Kidney tubule cell (primary cell): ENCODE measurements around the gene LIN28A.

Experiments
- DNase-seq: peaks from one replicate; pipeline ENCODE4 v3.0.0-alpha.2; 2018; ENCODE audit warnings: low spot score

The LIN28A gene

DNA sequence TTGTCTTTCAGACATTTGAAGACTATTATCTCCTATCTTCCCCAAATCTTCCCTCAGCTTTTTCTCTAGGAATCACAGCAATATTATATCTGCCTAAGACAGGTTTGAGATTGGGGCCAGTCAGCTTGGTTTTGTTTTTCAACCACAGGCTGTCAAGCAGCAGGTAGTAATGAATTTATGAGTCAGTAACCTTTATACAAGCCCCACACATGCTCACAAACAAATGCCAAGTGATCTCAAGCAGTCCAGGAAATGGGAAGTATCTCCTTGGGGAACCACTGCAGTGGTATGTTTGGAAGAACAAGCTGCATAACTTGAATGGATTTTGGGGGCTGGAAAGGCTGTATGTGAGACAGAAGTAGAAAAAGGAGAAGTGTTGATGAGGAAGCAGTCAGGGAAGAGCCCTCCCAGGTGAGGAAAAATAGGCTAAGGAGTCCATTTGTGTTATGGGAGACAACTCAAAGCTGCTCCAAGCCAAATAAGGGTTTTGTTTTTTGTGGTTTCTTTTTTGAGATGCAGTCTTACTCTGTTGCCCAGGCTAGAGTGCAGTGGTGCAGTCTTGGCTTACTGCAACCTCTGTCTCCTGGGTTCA lies 23.6 kb downstream of the LIN28A start:
- peak; percentile 64 for DNase-seq

GRCh38 chr1:26438041-26438440 lies 27.4 kb downstream of the LIN28A start:
- no peak for DNase-seq

GRCh38 chr1:26440259-26440658 lies 29.6 kb downstream of the LIN28A start:
- no peak for DNase-seq

- DNase-seq: no peak
These were observed 39.3 kb downstream of the LIN28A start for GRCh38 chr1:26449868-26450267.

DNA sequence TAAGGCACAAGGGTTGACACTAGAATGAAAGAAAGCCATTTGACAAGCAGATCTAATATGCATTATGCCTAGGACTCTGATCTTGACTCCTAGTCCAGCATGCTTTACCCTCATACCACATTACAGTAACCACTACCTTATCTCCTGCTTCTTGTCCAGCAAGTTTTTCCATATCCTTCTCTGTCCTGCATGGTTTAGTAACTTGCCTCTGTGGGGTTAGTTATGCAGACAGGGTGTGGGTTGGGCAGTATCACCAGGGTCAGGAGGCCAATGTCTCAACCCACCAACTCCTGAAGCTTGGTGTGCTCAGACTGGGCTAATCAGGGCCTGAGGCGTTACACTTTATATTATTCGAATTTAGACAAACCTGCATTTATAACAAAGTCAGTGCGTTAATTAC lies 40.3 kb downstream of the LIN28A start:
- no peak for DNase-seq

GRCh38 chr1:26452459-26453183 lies 42.0 kb downstream of the LIN28A start:
- no peak for DNase-seq

DNA sequence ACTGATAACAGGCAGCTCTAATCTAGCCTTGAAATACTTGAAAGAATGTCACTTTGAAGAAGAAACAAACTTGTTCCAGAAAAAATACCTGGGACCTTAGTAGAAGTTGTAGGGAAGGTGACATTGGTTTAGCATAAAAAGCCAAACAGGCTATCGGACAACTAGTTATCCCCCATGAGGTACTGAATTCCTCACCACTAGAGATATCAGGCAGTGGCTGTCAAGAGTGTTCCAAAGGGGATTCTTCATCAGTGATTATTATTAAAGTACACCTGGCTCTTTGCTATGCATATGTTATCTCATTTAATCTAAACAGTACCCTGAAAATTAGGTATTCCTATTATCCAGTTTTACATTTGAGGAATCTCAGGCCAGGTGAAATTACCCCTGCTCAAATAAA lies 48.5 kb downstream of the LIN28A start:
- no peak for DNase-seq

- no peak for DNase-seq
These were observed 49.0 kb downstream of the LIN28A start for GRCh38 chr1:26459573-26460031.

GRCh38 chr1:26468911-26469310 lies 58.3 kb downstream of the LIN28A start:
- DNase-seq: no peak

GRCh38 chr1:26469558-26469957 lies 58.9 kb downstream of the LIN28A start:
- DNase-seq: no peak

DNA sequence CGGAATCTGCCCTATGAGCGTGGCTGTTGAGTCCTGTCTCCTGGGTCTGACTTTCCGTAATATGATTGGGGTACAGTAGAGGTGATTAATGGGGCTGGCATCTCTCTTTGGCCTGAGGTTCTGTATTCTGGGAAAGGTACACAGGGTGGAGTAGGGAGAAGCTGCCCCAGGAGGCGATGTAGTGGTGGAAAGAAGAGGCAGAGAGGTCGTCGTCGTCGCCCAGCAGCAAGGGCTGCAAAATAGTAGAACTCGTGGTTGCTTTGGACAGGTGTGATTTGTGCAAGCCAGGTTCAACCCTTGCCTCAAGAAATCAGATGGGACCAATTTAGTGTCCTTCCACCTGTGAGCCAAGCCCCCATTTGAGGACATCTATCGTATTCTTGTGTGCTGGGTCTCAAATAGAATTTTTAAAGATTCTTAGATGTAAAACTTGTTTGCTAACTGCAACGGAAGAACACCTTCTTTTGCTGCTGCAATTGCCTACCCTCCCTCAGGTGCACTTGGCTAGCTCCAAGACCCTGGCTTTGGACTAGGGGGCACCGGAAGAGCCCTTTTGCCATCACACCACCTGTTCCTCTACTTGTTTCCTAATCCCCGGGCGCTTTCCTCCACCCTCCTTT lies 60.4 kb downstream of the LIN28A start:
- no peak for DNase-seq

DNA sequence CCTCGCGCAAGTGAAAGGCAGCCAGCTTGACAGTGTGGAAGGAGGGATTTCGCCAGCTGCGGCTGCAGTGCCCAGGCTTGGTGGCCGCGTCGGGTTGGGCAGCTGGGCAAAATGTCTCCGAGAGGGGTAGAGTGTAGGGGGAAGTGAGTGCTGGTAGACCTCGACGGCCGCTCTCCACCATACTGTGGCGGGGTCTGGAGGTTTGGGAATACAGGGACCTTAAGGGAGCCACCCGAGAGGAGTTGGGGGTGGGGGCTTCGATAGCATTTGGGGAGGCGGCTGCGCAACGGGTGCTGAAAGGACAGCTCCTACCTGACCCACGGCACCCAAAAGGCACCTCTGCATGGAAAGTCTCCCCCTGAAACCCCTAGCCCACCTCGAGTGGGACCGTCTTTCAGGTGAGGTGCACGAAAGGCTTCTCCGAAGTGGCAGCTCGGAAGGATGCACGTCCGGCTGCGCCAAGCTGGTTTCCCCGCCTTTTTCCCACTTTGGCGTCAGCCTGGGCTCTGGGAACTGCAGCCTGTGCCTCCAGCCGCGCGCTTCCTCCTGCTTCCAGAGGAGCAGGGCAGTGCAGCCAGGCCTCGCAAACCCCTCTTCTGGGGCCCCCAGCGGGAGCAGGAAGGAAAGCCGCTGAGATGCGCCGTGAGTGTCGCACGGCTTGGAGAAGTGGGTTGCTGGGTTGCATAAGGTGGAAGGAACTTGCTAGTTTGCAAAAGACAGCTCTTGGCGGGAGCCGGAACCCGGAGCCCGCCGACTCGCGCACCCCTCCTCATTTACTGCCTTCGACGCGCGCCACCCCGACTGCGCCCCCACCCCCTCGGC lies 61.1 kb downstream of the LIN28A start:
- peak; percentile 76 for DNase-seq

DNA sequence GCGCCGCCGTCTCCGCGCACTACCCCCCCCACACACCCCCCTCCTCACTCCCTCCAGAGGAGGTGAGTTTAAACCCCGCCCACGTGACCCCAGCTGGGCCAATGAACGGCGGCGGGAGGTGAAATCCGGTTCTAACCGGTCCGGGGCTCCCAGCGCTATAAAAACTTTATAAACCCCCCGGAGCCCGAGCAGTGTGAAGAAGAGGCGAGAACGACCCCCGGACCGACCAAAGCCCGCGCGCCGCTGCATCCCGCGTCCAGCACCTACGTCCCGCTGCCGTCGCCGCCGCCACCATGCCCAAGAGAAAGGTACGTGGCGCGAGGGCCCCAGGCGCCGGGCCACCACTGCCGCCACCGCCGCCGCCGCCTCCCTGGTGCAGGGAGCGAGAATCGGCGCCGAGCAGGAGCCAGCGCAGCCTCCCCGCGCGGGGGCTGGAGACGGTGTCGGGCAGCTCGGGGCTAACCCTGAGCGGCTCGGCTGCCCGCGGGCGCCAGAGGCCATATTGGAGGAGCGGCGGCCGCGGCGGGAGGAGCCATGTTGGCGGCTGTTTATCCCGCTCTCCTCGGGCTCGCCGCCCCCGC lies 61.8 kb downstream of the LIN28A start, which contains the start of gene HMGN2:
TSS of gene HMGN2 (plus strand) at position 121 of the 581 bp plus-strand sequence. CDS start at position 294, 173 bp downstream.
- DNase-seq: peak; percentile 86

- DNase-seq: peak; percentile 94
These were observed 62.6 kb downstream of the LIN28A start for GRCh38 chr1:26472901-26473845.

DNA sequence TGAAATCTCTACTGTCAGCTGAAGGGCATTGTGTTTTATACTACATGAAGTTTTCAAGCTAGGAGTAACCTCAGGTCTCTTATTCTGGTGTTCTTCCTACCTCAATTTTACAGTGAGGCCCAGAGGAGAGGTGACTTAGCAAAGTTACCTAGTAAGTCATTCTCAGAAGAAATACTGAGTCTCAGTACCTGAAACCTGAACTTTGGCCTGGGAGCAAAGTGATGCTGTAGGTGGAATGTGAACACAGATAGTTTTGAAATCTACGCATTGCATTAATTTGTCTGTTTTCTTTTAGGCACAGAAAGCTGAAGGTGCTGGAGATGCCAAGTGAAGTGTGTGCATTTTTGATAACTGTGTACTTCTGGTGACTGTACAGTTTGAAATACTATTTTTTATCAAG lies 64.2 kb downstream of the LIN28A start:
- DNase-seq: no peak

- no peak for DNase-seq
These were observed 65.4 kb downstream of the LIN28A start for GRCh38 chr1:26475989-26476388.

DNA sequence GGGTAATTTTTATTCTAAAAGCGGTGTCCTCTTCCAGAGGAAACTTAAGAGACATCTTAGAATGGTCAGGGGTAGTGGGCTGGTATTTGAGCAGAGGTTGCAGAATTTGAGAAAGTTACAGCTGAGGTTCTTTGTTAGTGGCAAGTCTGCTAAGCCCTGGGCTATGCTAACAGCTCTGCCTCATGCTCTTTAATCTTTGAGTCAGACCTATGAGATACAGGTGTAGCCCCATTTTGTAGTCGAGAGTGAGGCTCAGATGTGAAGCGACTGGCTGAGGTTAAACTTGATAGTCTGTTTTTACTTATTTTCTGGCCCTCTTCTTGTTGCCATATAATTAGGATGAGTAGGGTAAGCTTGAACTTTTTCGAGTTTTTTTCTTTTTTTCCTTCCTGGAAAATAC lies 66.3 kb downstream of the LIN28A start:
- DNase-seq: no peak

DNA sequence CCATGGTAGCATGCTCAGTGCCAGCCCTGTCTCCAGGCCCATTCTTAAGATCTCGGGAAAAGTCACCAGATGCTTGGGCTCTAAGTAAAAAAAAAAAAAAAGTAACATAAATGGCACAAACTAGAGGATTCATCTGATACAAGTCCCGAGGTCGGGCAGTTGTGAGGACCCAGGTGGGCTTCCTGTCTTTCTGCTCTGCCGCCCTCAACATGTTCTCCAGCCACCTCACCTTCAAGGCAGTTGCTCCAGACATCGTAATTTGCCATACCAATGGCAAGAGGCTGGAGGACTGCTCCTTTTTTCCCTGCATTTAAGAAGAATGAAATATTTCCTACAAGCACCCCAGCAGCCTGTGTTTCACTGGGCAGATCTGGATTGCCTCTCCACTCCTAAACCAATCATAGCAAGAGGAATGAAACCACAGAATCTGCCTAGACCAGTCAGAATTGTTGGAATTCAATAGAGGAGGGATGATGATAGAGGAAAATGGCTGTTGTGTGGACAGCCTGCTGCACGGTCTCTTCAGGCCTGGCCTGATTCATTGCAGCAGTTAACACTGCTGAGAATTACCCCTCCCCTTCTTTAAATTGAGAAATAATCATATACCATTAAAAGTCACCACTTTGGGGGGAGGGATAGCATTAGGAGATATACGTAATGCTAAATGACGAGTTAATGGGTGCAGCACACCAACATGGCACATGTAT lies 67.0 kb downstream of the LIN28A start:
- DNase-seq: no peak

DNA sequence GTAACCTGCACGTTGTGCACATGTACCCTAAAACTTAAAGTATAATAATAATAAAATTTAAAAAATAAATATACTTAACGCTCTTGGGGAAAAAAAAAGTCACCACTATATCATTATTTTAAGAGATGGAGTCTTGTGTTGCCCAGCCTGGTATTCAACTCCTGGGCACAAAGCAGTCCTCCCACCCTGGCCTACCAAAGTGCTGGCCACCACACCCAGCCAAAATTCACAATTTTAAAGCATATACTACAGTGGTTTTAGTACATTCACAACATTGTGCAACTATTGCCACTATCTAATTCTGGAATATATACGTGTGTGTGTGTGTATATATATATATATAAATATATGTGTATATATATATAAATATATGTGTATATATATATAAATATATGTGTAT lies 67.5 kb downstream of the LIN28A start:
- DNase-seq: no peak

DNA sequence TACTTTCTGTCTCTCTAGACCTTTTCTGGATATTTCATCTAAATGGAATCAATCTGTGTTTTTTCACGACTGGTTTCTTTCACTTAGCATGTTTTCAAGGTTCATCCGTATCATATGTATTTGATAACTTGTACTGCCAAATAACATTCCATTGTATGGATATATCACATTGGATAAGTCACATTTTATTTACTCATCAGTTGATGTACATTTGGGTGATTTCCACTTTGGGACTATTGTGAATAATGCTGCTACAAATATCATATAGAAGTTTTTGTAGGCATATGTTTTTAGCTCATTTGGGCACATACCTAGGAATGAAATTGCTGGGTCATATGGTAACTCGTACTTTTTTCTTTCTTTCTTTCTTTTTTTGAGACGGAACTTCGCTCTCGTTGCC lies 68.4 kb downstream of the LIN28A start:
- DNase-seq: no peak
